HG03039 (cell line): Measurements from ENCODE around the gene ZNF717.
"Not testable (repeated sequence)": the region's sequence is repeated elsewhere in the genome, so short reads cannot be mapped to it uniquely, and the experiment has no call there.

Experiments
- ATAC-seq: cut with Tn5 transposase; IDR thresholded peaks from one replicate; pipeline ENCODE4 v1.9.1; 2021; ENCODE audit warnings: mild to moderate bottlenecking, moderate library complexity; ENCODE audit not compliant: unreplicated experiment

Gene ZNF717

GRCh38 chr3:75785081-75785755 is at the start of gene ZNF717:
Gene ZNF717 (minus strand): TSS chr3:75785549. CDS start chr3:75783362, 2,187 bp downstream.
- not testable (repeated sequence) for ATAC-seq

- ATAC-seq = not testable (repeated sequence)
Observed at GRCh38 chr3:75831076-75831475, 45.7 kb upstream of the ZNF717 start.

GRCh38 chr3:75818019-75818418 is 32.7 kb upstream of the ZNF717 start:
- ATAC-seq = not testable (repeated sequence)

GRCh38 chr3:75816287-75817180 is 31.2 kb upstream of the ZNF717 start:
- not testable (repeated sequence) for ATAC-seq

- no peak for ATAC-seq
Observed at GRCh38 chr3:75814797-75815196, 29.4 kb upstream of the ZNF717 start.

GRCh38 chr3:75782506-75782905 is 2.8 kb downstream of the ZNF717 start:
- ATAC-seq = no peak

GRCh38 chr3:75781079-75781745 is 4.1 kb downstream of the ZNF717 start:
- ATAC-seq = no peak

GRCh38 chr3:75777742-75778141 is 7.6 kb downstream of the ZNF717 start:
- ATAC-seq = not testable (repeated sequence)

GRCh38 chr3:75771631-75772030 is 13.7 kb downstream of the ZNF717 start:
- not testable (repeated sequence) for ATAC-seq

- no peak for ATAC-seq
Observed at GRCh38 chr3:75768303-75769017, 16.9 kb downstream of the ZNF717 start.

GRCh38 chr3:75737831-75738493 is 47.4 kb downstream of the ZNF717 start:
- ATAC-seq = no peak

GRCh38 chr3:75727985-75728384 is 57.4 kb downstream of the ZNF717 start:
- no peak for ATAC-seq

GRCh38 chr3:75692061-75692460 is 93.3 kb downstream of the ZNF717 start:
- ATAC-seq = no peak

- no peak for ATAC-seq
Observed at GRCh38 chr3:75687323-75687722, 98.0 kb downstream of the ZNF717 start.
